Right lobe of liver (tissue), 4 donors: ENCODE measurements around the gene DQX1.

Source experiments
- CTCF ChIP-seq, 4 donors: fragments of 200-600 bp in 3 of 4; fragments of 450-650 bp in 1 of 4; IDR thresholded peaks; one replicate each; pipeline versions ENCODE4 v1.5.1 to v1.8.0; 2016 to 2022; ENCODE audit warnings: antibody characterized with exemption in 4 of 4, mild to moderate bottlenecking in 2 of 4
- POLR2A ChIP-seq: fragments of 450-650 bp; IDR thresholded peaks from one replicate; pipeline ENCODE4 v1.6.1; 2017; ENCODE audit warnings: antibody characterized with exemption, mild to moderate bottlenecking
- donor health status: DM: no; HTN: no; CAD: no.
- donor health status: DM: no; HTN: no; CAD: no.
- donor health status: DM: no; HTN: yes; CAD: no.

GRCh38 chr2:74505448-74506246 lies 20.4 kb downstream of the DQX1 start:
- TF ChIP-seq CTCF (IDR thresholded peaks at IDR 0.05) (no peak), POLR2A (no peak)
